BLaER1 treated with 17β-estradiol and CSF1 and Interleukin-3, amounts not matched to agents 10 nM and 100 nM (cell line): ENCODE data around the gene ZSWIM7.

ENCODE experiments used
- H3K27ac ChIP-seq, 11 experiments: shearing (Covaris generic); formaldehyde crosslinking; 2 replicates each; pipeline ENCODE4 v1.8.1; 2022
- H3K27me3 ChIP-seq, 11 experiments: shearing (Covaris generic); formaldehyde crosslinking; 2 replicates each; pipeline ENCODE4 v1.8.1; 2022
- H3K36me3 ChIP-seq, 11 experiments: shearing (Covaris generic); formaldehyde crosslinking; 2 replicates each; pipeline ENCODE4 v1.8.1; 2022
- H3K4me1 ChIP-seq, 10 experiments: shearing (Covaris generic); formaldehyde crosslinking; 2 replicates each; pipeline ENCODE4 v1.8.1; 2022
- H3K4me2 ChIP-seq, 11 experiments: shearing (Covaris generic); formaldehyde crosslinking; 2 replicates each; pipeline ENCODE4 v1.8.1; 2022
- H3K4me3 ChIP-seq, 10 experiments: shearing (Covaris generic); formaldehyde crosslinking; 2 replicates each; pipeline ENCODE4 v1.8.1; 2022
- H3K9ac ChIP-seq, 11 experiments: shearing (Covaris generic); formaldehyde crosslinking; 2 replicates each; pipeline ENCODE4 v1.8.1; 2022
- H3K9me3 ChIP-seq, 11 experiments: shearing (Covaris generic); formaldehyde crosslinking; replicated peaks in 1 of 11; 2 replicates each; pipeline ENCODE4 v1.8.1; 2022
- H4K20me1 ChIP-seq, 11 experiments: shearing (Covaris generic); formaldehyde crosslinking; 2 replicates each; pipeline ENCODE4 v1.8.1; 2022
- Cebpa-rat ChIP-seq, 11 experiments: shearing (Covaris generic); IDR thresholded peaks; 2 replicates each; pipeline ENCODE4 v1.8.1; 2022

ZSWIM7 gene

DNA sequence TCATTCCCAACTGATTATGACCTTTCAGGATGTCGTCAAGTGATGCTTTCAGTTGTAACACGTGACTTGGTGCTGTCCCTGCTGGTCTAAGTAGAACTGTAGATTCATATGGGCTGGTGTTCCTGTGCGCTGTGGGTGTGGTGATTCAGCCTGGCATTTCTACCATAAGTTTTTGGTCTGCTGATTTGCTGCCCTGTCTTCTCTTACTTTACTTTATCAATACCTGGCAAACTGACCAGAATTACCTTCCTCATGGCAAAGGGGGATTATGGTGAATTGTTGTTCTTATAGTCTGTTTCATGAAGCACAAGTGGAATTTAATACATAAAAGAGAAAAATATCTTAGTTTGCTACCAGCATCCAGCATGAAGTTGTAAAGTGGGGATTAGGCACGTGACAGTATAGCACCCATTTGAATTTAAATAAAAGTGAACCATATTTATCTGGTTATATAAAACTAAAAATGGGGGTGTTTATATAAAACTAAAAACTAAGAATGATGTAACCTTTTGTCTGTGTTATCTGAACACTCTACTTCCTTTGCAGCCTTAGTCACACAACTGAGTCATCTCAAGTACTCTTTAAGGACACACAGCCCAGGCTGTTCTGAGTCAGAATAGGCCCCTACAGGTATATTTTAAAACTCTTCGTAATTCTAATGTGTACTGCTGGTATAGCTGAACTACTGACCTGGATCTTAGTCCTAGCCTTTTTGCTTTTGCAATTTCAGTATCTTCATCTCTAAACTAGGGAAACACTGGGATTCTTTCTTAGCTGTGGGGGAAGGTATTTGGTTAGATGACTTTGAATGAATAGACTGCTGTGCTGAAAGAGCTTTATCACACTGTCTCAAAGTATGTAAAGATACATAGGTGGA, 28.4 kb upstream of the ZSWIM7 start:
- no peaks in the 10 kb centered on the region for H3K9me3 ChIP-seq
- H3K9ac ChIP-seq = 0 out of 22 replicates have a peak overlapping the region, but pooled peaks of 2 of the 11 experiments have one; percentile 8 to 22
- peaks cover 0 to 16% (median 8%) of the 10 kb centered on the region in 10 experiments; a peak in 13 of 20 replicates for H3K4me1 ChIP-seq
- peak overlapping the region in 4 of 11 experiments; percentile 38 to 60 (median 56); a peak in 7 of 22 replicates for H3K27ac ChIP-seq
- H3K4me3 ChIP-seq = no peak overlapping the region
- peaks cover 96 to 100% (median 99%) of the 10 kb centered on the region in 11 experiments for H3K36me3 ChIP-seq
- peak overlapping the region in 4 of 11 experiments; percentile 2 to 54 (median 40); a peak in 8 of 22 replicates for H3K4me2 ChIP-seq
- TF ChIP-seq Cebpa-rat (IDR thresholded peaks at IDR 0.05) = no peak
- peaks cover 2 to 64% (median 18%) of the 10 kb centered on the region in 11 experiments; a peak in 14 of 22 replicates for H4K20me1 ChIP-seq
- no peaks in the 10 kb centered on the region for H3K27me3 ChIP-seq

DNA sequence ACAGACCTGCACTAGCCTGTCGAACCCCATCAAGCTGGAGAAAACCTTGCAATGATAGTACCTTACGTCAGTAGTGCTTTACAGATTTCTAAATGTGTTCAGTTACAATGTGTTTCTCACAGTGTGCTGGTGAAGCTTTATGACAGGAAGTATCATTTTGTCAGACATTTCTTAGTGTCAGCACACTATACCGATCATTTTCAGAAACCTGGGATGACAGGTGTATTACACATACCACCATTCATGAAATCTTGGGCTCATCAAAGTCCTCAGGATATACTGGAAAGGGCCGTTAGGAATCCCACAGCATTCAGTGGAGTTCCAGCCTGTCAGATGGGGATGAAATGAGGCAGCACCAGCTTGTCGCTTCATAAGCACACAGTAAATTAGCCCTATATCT, 27.4 kb upstream of the ZSWIM7 start:
- Histone ChIP-seq H3K4me1 (peaks cover 0 to 16% (median 8%) of the 10 kb centered on the region in 10 experiments; a peak in 13 of 20 replicates), H3K27ac (peak overlapping the region in 1 of 11 experiments; percentile 59; a peak in 1 of 22 replicates), H3K27me3 (no peaks in the 10 kb centered on the region), H3K36me3 (peaks cover 91 to 100% (median 96%) of the 10 kb centered on the region in 11 experiments), H3K4me3 (no peak overlapping the region), H3K9me3 (no peaks in the 10 kb centered on the region), H3K9ac (no peak overlapping the region), H3K4me2 (no peak overlapping the region), H4K20me1 (peaks cover 7 to 70% (median 18%) of the 10 kb centered on the region in 11 experiments; a peak in 16 of 22 replicates)
- no peak for TF ChIP-seq Cebpa-rat (IDR thresholded peaks at IDR 0.05)

GRCh38 chr17:16025202-16025601, 25.7 kb upstream of the ZSWIM7 start:
- Histone ChIP-seq H3K27me3 (no peaks in the 10 kb centered on the region), H3K36me3 (peaks cover 90 to 100% (median 96%) of the 10 kb centered on the region in 11 experiments), H3K27ac (no peak overlapping the region), H3K9me3 (no peaks in the 10 kb centered on the region), H3K4me3 (no peak overlapping the region), H4K20me1 (peaks cover 5 to 74% (median 30%) of the 10 kb centered on the region in 11 experiments; a peak in 17 of 22 replicates), H3K9ac (no peak overlapping the region), H3K4me2 (no peak overlapping the region), H3K4me1 (peaks cover 0 to 16% (median 8%) of the 10 kb centered on the region in 10 experiments; a peak in 13 of 20 replicates)
- no peak for TF ChIP-seq Cebpa-rat (IDR thresholded peaks at IDR 0.05)

GRCh38 chr17:16023881-16024280, 24.4 kb upstream of the ZSWIM7 start:
- Histone ChIP-seq H3K9ac (no peak overlapping the region), H3K27me3 (no peaks in the 10 kb centered on the region), H3K9me3 (no peaks in the 10 kb centered on the region), H3K27ac (no peak overlapping the region), H4K20me1 (peaks cover 13 to 87% (median 40%) of the 10 kb centered on the region in 11 experiments; a peak in 20 of 22 replicates), H3K4me1 (peaks cover 0 to 16% (median 8%) of the 10 kb centered on the region in 10 experiments; a peak in 13 of 20 replicates), H3K4me3 (no peak overlapping the region), H3K36me3 (peaks cover 90 to 100% (median 96%) of the 10 kb centered on the region in 11 experiments), H3K4me2 (no peak overlapping the region)
- no peak for TF ChIP-seq Cebpa-rat (IDR thresholded peaks at IDR 0.05)

DNA sequence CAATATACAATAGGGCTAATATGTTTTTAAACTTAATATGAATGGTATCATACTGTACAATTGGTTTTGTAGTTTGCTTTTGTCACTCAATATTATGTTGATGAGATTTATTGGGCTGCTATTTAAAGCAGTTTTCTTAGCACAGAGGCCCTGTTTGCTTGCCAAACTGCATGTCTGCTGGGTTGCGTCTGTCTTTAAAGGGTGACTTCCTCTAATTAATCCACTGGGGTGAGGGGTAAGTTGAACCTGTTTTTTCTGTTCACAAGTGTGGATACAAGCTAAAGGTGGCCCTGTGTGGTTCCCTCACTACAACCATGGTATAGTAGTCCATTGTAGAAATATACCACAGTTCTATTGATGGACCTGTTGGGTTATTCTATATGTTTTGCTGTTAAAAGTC, 19.8 kb upstream of the ZSWIM7 start:
- Histone ChIP-seq H3K36me3 (peaks cover 80 to 100% (median 91%) of the 10 kb centered on the region in 11 experiments), H3K4me3 (no peak overlapping the region), H3K9me3 (no peaks in the 10 kb centered on the region), H4K20me1 (peaks cover 15 to 97% (median 32%) of the 10 kb centered on the region in 11 experiments; a peak in 20 of 22 replicates), H3K27me3 (no peaks in the 10 kb centered on the region), H3K9ac (no peak overlapping the region), H3K4me2 (no peak overlapping the region), H3K27ac (no peak overlapping the region), H3K4me1 (peaks cover 0 to 8% (median 0%) of the 10 kb centered on the region in 10 experiments; a peak in 3 of 20 replicates)
- TF ChIP-seq Cebpa-rat (IDR thresholded peaks at IDR 0.05) = no peak

- Histone ChIP-seq H3K4me3 (no peak overlapping the region), H3K27ac (no peak overlapping the region), H3K4me1 (peaks cover 0 to 27% (median 12%) of the 10 kb centered on the region in 10 experiments; a peak in 15 of 20 replicates), H3K9ac (no peak overlapping the region), H3K36me3 (peaks cover 82 to 100% (median 94%) of the 10 kb centered on the region in 11 experiments), H3K27me3 (no peaks in the 10 kb centered on the region), H3K9me3 (no peaks in the 10 kb centered on the region), H3K4me2 (no peak overlapping the region), H4K20me1 (peaks cover 0 to 89% (median 19%) of the 10 kb centered on the region in 11 experiments; a peak in 17 of 22 replicates)
- TF ChIP-seq Cebpa-rat (IDR thresholded peaks at IDR 0.05) = no peak
Observed at GRCh38 chr17:16013943-16014407, 14.5 kb upstream of the ZSWIM7 start.

DNA sequence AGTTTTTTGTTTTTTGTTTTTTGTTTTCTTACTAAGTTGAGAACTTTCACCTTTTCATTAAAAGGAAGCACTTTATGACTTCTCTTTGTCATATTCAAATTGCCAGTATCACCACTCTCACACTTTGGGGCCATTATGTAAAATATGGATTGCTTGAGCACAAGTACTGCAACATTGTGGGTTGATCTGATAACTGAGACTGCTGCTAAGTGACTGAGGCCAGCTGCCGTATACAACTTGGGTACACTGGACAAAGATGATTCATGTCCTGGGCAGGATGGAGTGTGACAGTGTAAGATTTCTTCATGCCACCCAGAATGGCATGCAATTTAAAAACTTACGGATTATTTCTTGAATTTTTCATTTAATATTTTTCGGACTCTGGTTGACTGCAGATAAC, 7.9 kb upstream of the ZSWIM7 start:
- Histone ChIP-seq H3K27me3 (no peaks in the 10 kb centered on the region), H4K20me1 (peaks cover 0 to 79% (median 9%) of the 10 kb centered on the region in 11 experiments; a peak in 10 of 22 replicates), H3K9ac (no peak overlapping the region), H3K36me3 (peaks cover 92 to 100% (median 98%) of the 10 kb centered on the region in 11 experiments), H3K4me1 (peaks cover 0 to 20% (median 11%) of the 10 kb centered on the region in 10 experiments; a peak in 15 of 20 replicates), H3K4me2 (no peak overlapping the region), H3K4me3 (no peak overlapping the region), H3K27ac (no peak overlapping the region), H3K9me3 (no peaks in the 10 kb centered on the region)
- no peak for TF ChIP-seq Cebpa-rat (IDR thresholded peaks at IDR 0.05)

- Histone ChIP-seq H3K4me3 (no peak overlapping the region), H3K9me3 (peaks cover 0 to 14% (median 9%) of the 10 kb centered on the region in 11 experiments; a peak in 11 of 22 replicates), H3K27ac (no peak overlapping the region), H3K36me3 (peaks cover 88 to 100% (median 94%) of the 10 kb centered on the region in 11 experiments), H3K4me1 (peaks cover 9 to 19% (median 13%) of the 10 kb centered on the region in 10 experiments), H3K9ac (no peak overlapping the region), H3K27me3 (no peaks in the 10 kb centered on the region), H4K20me1 (peaks cover 0 to 80% (median 16%) of the 10 kb centered on the region in 11 experiments; a peak in 14 of 22 replicates), H3K4me2 (no peak overlapping the region)
- TF ChIP-seq Cebpa-rat (IDR thresholded peaks at IDR 0.05) = no peak
Observed at GRCh38 chr17:16005636-16006035, 6.1 kb upstream of the ZSWIM7 start.

DNA sequence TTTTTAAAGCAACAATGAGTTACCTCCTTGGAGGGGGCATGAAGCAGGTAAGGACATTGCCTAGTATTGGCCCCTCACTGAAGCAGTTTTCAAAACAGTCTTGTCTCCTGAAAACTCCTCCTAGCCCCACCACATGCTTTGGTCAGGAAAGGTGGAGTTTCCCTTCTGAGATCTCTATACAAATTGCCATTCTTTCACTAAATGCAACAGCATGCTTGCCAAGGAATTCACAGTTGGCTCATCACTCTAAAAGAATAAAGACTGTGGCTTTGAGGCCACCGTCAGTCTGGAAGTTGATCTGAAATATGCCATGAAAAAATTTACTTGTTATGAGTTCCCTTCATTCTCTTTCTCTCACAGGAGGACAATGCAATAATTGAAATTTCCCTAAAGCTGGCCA, 4.3 kb upstream of the ZSWIM7 start:
- H3K9me3 ChIP-seq = peaks cover 0 to 14% (median 9%) of the 10 kb centered on the region in 11 experiments; a peak in 11 of 22 replicates
- H3K27ac ChIP-seq = no peak overlapping the region
- no peak for TF ChIP-seq Cebpa-rat (IDR thresholded peaks at IDR 0.05)
- H3K9ac ChIP-seq = no peak overlapping the region
- no peak overlapping the region for H3K4me3 ChIP-seq
- H3K36me3 ChIP-seq = peaks cover 74 to 82% (median 79%) of the 10 kb centered on the region in 11 experiments
- no peaks in the 10 kb centered on the region for H3K27me3 ChIP-seq
- peaks cover 0 to 79% (median 22%) of the 10 kb centered on the region in 11 experiments; a peak in 14 of 22 replicates for H4K20me1 ChIP-seq
- H3K4me2 ChIP-seq = no peak overlapping the region
- peaks cover 12 to 20% (median 15%) of the 10 kb centered on the region in 10 experiments for H3K4me1 ChIP-seq
